ENCODE measurements around the gene RPS10.

Gene RPS10

GRCh38 chr6:34425498-34426410, at the start of gene RPS10:
RPS10 (minus strand) TSS chr6:34426069; CDS start chr6:34425221, 848 bp downstream.
- peak; percentile 95 for DNase-seq

GRCh38 chr6:34475238-34475682, 49.4 kb upstream of the RPS10 start:
- DNase-seq: no peak

- no peak for DNase-seq
These were observed 48.9 kb upstream of the RPS10 start for GRCh38 chr6:34474754-34475153.

GRCh38 chr6:34473967-34474366, 48.1 kb upstream of the RPS10 start:
- DNase-seq: no peak

GRCh38 chr6:34472425-34472824, 46.6 kb upstream of the RPS10 start:
- DNase-seq: no peak

GRCh38 chr6:34469499-34469898, 43.6 kb upstream of the RPS10 start:
- DNase-seq: no peak

GRCh38 chr6:34468378-34468892, 42.6 kb upstream of the RPS10 start:
- DNase-seq: no peak

- DNase-seq: no peak
These were observed 40.6 kb upstream of the RPS10 start for GRCh38 chr6:34466242-34467185.

GRCh38 chr6:34465531-34466241, 39.8 kb upstream of the RPS10 start, which contains the start of gene PACSIN1:
PACSIN1 (plus strand) TSS chr6:34466076; CDS start chr6:34526306, 60,230 bp downstream.
- DNase-seq: peak; percentile 82

GRCh38 chr6:34463849-34464248, 38.0 kb upstream of the RPS10 start:
- no peak for DNase-seq

GRCh38 chr6:34463299-34463698, 37.4 kb upstream of the RPS10 start:
- DNase-seq: no peak

GRCh38 chr6:34462551-34462971, 36.7 kb upstream of the RPS10 start:
- DNase-seq: peak; percentile 96

GRCh38 chr6:34462010-34462409, 36.1 kb upstream of the RPS10 start:
- DNase-seq: no peak

GRCh38 chr6:34460796-34461507, 35.1 kb upstream of the RPS10 start:
- DNase-seq: no peak

GRCh38 chr6:34459899-34460593, 34.2 kb upstream of the RPS10 start:
- DNase-seq: peak; percentile 85

GRCh38 chr6:34457742-34458735, 32.2 kb upstream of the RPS10 start:
- DNase-seq: peak; percentile 54

- DNase-seq: no peak
These were observed 31.5 kb upstream of the RPS10 start for GRCh38 chr6:34457382-34457741.

- DNase-seq: no peak
These were observed 30.0 kb upstream of the RPS10 start for GRCh38 chr6:34455831-34456230.

- DNase-seq: no peak
These were observed 25.3 kb upstream of the RPS10 start for GRCh38 chr6:34451192-34451591.

GRCh38 chr6:34447910-34448309, 22.0 kb upstream of the RPS10 start:
- peak; percentile 59 for DNase-seq

All from NCI-H510A treated with DMSO at 0.1 percent for 48 hours (cell line).